HEK293T (cell line): ENCODE results near the gene KRTAP21-3.

Source experiments
- CTCF ChIA-PET: fragments of 350-600 bp; formaldehyde crosslinking; extraction: SDS; loops from one replicate; lab custom pipeline; 2021; ENCODE audit warnings: antibody characterized with exemption, inconsistent platforms; lab: Yijun Ruan, JAX
- POLR2A ChIA-PET: fragments of 350-600 bp; formaldehyde crosslinking; extraction: SDS; loops from one replicate; lab custom pipeline; 2020; ENCODE audit warnings: antibody characterized with exemption, inconsistent platforms; lab: Yijun Ruan, JAX
- DNase-seq: peaks from one replicate; pipeline ENCODE4 v3.0.0; 2012; ENCODE audit warnings: mixed read lengths; ENCODE audit errors: extremely low spot score
- ARNT ChIP-seq: fragments of 450-650 bp; IDR thresholded peaks from 2 replicates; pipeline ENCODE4 v1.6.1; 2017; ENCODE audit warnings: mild to moderate bottlenecking
- BHLHE40 ChIP-seq: fragments of 450-650 bp; IDR thresholded peaks from 2 replicates; pipeline ENCODE4 v1.6.1; 2016; ENCODE audit warnings: mild to moderate bottlenecking, moderate library complexity, borderline replicate concordance
- CTBP1 ChIP-seq: fragments of 450-650 bp; IDR thresholded peaks from 2 replicates; pipeline ENCODE4 v1.6.1; 2016; ENCODE audit warnings: borderline replicate concordance
- ELF4 ChIP-seq: fragments of 450-650 bp; IDR thresholded peaks from 2 replicates; pipeline ENCODE4 v1.6.1; 2017; ENCODE audit warnings: antibody characterized with exemption
- FOXA1 ChIP-seq: fragments of 450-650 bp; IDR thresholded peaks from 2 replicates; pipeline ENCODE4 v1.6.1; 2016; ENCODE audit warnings: mild to moderate bottlenecking
- FOXK2 ChIP-seq: fragments of 450-650 bp; IDR thresholded peaks from 2 replicates; pipeline ENCODE4 v1.6.1; 2016; ENCODE audit warnings: mild to moderate bottlenecking
- FOXM1 ChIP-seq: fragments of 450-650 bp; IDR thresholded peaks from 2 replicates; pipeline ENCODE4 v1.6.1; 2017; ENCODE audit warnings: mild to moderate bottlenecking, borderline replicate concordance
- HDGF ChIP-seq: fragments of 450-650 bp; IDR thresholded peaks from 2 replicates; pipeline ENCODE4 v1.6.1; 2017; ENCODE audit warnings: antibody characterized with exemption, borderline replicate concordance
- L3MBTL2 ChIP-seq: fragments of 450-650 bp; conservative IDR thresholded peaks from 2 replicates; pipeline ENCODE4 v1.6.1; 2016; ENCODE audit warnings: mild to moderate bottlenecking
- LEF1 ChIP-seq: fragments of 450-650 bp; IDR thresholded peaks from 2 replicates; pipeline ENCODE4 v1.6.1; 2017; ENCODE audit warnings: mild to moderate bottlenecking, borderline replicate concordance
- NFRKB ChIP-seq: fragments of 450-650 bp; IDR thresholded peaks from 2 replicates; pipeline ENCODE4 v1.6.1; 2016; ENCODE audit warnings: mild to moderate bottlenecking, moderate library complexity
- SP1 ChIP-seq: fragments of 450-650 bp; IDR thresholded peaks from 2 replicates; pipeline ENCODE4 v1.6.1; 2017
- SUZ12 ChIP-seq: fragments of 450-650 bp; IDR thresholded peaks from 2 replicates; pipeline ENCODE4 v1.6.1; 2016; ENCODE audit warnings: mild to moderate bottlenecking
- TARDBP ChIP-seq: fragments of 450-650 bp; IDR thresholded peaks from 2 replicates; pipeline ENCODE4 v1.6.1; 2016
- ZNF384 ChIP-seq: fragments of 450-650 bp; IDR thresholded peaks from 2 replicates; pipeline ENCODE4 v1.6.1; 2016
- TF ChIP-seq, protein P1 (sequence below): fragments of 450-650 bp; IDR thresholded peaks from 2 replicates; pipeline ENCODE4 v1.6.1; 2016

KRTAP21-3 gene

DNA sequence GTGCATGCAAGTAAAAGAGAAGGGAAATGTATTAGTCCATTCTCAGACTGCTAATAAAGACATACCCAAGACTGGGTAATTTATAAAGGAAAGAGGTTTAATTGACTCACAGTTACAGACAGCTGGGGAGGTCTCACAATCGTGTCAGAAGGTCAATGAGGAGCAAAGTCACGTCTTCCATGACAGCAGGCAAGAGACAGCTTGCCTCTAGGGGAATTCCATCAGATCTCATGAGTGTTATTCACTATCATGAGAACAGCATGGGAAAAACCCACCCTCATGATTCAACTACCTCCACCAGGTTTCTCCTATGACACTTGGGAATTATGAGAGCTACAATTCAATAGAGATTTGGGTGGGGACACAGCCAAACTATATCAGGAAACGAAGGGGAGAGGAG, 8.1 kb downstream of the KRTAP21-3 start:
- DNase-seq, result no peak
- ChIA-PET CTCF (no interaction called here), POLR2A (no interaction called here)
- TF ChIP-seq TARDBP (no peak), SP1 (no peak), ELF4 (no peak), L3MBTL2 (no peak)

DNA sequence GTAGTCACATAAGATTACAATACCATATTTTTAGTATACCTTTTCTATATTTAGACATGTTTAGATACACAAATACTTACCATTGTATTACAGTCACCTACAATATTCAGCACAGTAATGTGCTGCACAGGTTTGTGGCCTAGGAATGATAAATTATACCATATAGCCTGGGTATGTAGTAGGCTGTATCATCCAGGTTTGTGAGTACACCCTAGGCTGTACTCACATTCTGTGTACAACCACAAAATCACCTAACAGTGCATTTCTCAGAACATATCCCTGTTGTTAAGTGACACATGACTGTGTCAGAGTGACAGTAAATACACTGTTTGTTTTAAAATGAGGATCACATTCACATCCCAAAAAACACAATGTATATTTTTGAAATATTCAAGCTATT, 11.2 kb downstream of the KRTAP21-3 start:
- ChIA-PET POLR2A (no interaction called here), CTCF (no interaction called here)
- TF ChIP-seq FOXM1 (no peak), LEF1 (no peak), SUZ12 (no peak), L3MBTL2 (no peak)
- no peak for DNase-seq

DNA sequence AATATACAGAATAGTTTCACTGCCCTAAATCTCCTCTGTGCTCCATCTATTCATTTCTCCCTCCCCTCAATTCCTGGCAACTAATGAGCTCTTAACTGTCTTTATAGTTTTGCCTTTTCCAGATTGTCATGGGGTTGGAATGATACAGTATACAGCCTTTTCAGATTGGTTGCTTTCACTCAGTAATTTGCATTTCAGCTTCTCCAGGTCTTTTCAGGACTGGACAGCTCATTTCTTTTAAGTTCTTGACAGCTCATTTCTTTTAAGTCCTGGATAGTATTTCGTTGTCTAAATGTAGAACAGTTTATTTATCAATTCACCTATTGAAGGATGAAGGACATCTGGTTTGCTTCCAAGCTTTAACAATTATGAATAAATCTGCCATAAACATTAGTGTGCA, 22.6 kb downstream of the KRTAP21-3 start:
- no peak for DNase-seq
- no peak for TF ChIP-seq FOXK2
- no peak for TF ChIP-seq HDGF
- no peak for TF ChIP-seq LEF1
- TF ChIP-seq ELF4, result no peak
- TF ChIP-seq FOXM1, result no peak
- ChIA-PET POLR2A (no interaction called here), CTCF (no interaction called here)

DNA sequence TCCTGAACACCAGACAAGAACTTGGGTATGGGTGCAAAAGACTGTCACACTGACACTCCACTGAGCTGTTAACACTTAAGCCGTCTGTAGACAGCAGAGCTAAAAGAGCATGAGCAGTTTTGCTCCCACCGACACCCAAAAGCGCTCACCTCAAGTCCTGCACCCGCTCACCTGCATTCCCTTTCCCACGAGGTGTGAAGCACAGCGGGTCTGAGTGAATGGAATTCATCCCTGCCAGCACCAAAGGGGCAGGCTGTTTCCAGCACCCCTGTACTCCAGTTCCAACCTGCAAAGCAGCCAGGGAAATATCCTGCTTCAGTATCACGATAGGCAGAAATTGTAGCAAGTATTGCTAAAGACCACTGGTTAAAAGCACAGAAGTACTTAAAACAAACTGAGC, 28.8 kb downstream of the KRTAP21-3 start:
- TF ChIP-seq FOXA1 (no peak), CTBP1 (no peak)
- DNase-seq, result no peak
- POLR2A ChIA-PET, result no interaction called here
- CTCF ChIA-PET, result no interaction called here

DNA sequence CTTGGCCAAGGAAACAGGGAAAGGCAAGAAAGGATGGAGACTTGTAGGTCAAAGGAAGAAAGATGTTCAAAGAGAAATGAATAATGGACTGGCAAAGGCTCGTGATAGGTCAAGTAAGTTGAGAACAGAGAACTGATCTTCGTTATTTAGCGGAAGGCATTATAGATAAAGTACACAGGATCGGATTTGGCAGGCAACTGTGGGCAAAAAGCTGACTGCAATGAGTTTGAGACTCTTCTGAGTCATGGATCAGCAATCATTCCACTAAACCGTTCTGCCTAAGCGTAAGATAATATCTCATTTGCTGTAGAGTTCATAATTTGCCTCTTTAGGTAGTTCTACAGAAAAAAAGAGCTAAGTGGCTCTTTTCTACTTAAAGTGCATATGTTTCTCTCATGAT, 34.1 kb downstream of the KRTAP21-3 start:
- POLR2A ChIA-PET, result no interaction called here
- CTCF ChIA-PET, result interaction anchor here (0.6 kb wide), 1 partner anchor 155 kb away, joined by 3 read pairs; no protein-coding TSS in a partner anchor
- no peak for DNase-seq
- TF ChIP-seq FOXK2 (no peak), FOXM1 (no peak), LEF1 (no peak), ELF4 (no peak), FOXA1 (no peak), HDGF (no peak)

DNA sequence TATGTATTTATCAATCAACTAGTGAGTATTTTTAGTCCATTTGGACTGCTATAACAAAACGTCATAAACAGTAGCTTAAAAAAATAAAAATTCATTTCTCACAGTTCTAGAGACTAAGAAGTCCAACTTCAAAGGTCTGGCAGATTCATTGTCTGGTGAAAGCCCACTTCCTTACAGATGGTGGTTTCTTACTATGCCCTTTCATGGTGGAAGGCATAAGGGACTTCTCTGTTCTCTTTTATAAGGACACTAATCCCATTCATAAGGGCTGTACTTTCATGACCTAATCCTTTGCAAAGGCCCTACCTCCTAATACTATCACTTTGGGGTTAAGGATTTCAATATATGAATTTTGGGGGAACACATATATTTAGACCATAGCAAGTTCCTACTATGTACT, 38.0 kb downstream of the KRTAP21-3 start:
- DNase-seq, result no peak
- TF ChIP-seq BHLHE40, result no peak
- TF ChIP-seq FOXA1, result no peak
- no peak for TF ChIP-seq TARDBP
- TF ChIP-seq FOXM1, result no peak
- TF ChIP-seq, protein P1, sequence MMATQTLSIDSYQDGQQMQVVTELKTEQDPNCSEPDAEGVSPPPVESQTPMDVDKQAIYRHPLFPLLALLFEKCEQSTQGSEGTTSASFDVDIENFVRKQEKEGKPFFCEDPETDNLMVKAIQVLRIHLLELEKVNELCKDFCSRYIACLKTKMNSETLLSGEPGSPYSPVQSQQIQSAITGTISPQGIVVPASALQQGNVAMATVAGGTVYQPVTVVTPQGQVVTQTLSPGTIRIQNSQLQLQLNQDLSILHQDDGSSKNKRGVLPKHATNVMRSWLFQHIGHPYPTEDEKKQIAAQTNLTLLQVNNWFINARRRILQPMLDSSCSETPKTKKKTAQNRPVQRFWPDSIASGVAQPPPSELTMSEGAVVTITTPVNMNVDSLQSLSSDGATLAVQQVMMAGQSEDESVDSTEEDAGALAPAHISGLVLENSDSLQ, result no peak
- TF ChIP-seq SUZ12, result no peak
- no peak for TF ChIP-seq FOXK2
- no peak for TF ChIP-seq CTBP1
- TF ChIP-seq SP1, result no peak
- no peak for TF ChIP-seq LEF1
- TF ChIP-seq NFRKB, result no peak
- TF ChIP-seq ARNT, result no peak
- no peak for TF ChIP-seq L3MBTL2
- no peak for TF ChIP-seq ZNF384
- no peak for TF ChIP-seq ELF4
- no peak for TF ChIP-seq HDGF
- ChIA-PET POLR2A (no interaction called here), CTCF (no interaction called here)

DNA sequence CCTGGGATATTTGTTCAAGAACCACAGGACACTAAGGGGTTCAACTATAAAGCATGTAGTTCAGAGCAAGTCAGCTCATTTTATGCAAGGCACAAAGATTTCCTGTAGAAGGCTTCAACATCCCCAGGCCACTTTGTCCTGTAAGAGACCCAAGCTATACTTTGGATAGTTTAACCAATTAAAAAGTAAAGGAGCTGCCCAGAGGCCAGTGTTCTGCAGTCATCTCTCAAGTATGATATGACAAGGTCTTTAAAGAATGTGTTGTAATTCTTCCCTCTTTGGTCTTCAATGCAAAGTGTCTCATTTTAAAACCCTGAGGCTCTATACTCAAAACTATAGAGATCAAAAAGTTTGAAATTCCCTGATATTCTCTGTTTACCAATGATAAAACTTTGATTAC, 41.8 kb downstream of the KRTAP21-3 start:
- CTCF ChIA-PET, result no interaction called here
- TF ChIP-seq HDGF (no peak), SUZ12 (no peak), ZNF384 (no peak), BHLHE40 (no peak), CTBP1 (no peak), FOXA1 (no peak), TARDBP (no peak), ARNT (no peak), SP1 (no peak), NFRKB (no peak)
- TF ChIP-seq, protein P1, result no peak
- no peak for DNase-seq
- POLR2A ChIA-PET, result no interaction called here

DNA sequence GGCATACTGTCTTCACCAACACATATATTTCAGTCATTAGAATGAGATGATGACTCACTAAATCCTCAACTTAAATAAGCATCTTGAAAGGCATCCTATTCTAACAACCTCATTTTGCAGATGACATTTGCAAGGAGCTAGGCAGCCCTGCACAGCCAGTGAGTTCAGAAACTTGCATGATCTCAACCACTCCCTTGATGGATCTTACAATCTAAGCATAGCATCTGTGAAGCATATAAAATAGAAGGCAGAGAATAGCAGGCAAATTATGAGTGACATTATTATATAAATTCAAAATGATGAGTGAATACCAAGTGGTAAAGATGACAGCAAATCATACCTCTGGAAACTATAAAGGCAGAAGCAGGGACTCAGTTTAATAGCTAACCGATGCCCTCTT, 44.3 kb downstream of the KRTAP21-3 start:
- ChIA-PET CTCF (interaction anchor here (1.2 kb wide), 1 partner anchor 390 kb away, joined by 5 read pairs; no protein-coding TSS in a partner anchor), POLR2A (no interaction called here)
- TF ChIP-seq ARNT (no peak), FOXA1 (no peak), TARDBP (no peak), FOXM1 (no peak), SP1 (no peak), HDGF (no peak), ZNF384 (no peak), NFRKB (no peak), FOXK2 (no peak), BHLHE40 (no peak), ELF4 (no peak), CTBP1 (no peak), L3MBTL2 (no peak), LEF1 (no peak)
- TF ChIP-seq, protein P1, result no peak
- no peak for DNase-seq
